ENCODE results near the gene TESK2.

- TF ChIP-seq, protein P1, sequence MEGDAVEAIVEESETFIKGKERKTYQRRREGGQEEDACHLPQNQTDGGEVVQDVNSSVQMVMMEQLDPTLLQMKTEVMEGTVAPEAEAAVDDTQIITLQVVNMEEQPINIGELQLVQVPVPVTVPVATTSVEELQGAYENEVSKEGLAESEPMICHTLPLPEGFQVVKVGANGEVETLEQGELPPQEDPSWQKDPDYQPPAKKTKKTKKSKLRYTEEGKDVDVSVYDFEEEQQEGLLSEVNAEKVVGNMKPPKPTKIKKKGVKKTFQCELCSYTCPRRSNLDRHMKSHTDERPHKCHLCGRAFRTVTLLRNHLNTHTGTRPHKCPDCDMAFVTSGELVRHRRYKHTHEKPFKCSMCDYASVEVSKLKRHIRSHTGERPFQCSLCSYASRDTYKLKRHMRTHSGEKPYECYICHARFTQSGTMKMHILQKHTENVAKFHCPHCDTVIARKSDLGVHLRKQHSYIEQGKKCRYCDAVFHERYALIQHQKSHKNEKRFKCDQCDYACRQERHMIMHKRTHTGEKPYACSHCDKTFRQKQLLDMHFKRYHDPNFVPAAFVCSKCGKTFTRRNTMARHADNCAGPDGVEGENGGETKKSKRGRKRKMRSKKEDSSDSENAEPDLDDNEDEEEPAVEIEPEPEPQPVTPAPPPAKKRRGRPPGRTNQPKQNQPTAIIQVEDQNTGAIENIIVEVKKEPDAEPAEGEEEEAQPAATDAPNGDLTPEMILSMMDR (IDR thresholded peaks at IDR 0.05): no peak
- no peak for TF ChIP-seq POLR2A (IDR thresholded peaks at IDR 0.05)
These were observed 60.5 kb downstream of the TESK2 start for GRCh38 chr1:45430490-45430889.

Data from adrenal gland (tissue), 5 donors.